ENCODE measurements around the gene CCDC110.

CCDC110 gene

DNA sequence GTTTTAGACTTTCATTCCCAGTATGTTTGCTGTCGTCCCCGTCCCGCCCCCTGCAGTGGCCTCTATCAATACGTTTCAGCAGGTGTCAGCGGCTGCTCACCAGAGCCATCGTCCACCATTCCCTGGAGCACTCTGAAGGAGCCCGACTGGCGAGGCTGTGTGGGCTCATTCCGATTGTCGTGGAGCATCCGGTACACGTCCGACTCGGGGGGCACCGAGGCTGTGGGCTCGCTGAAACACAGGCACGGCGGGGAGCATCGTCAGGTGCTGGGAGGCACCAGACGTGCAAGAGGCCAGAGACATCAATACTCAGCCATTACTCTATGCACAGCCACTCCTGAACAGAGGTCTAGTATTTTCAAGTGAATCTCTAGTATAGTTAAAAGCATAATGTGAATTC is 34.9 kb upstream of the CCDC110 start:
- Histone ChIP-seq H3K18ac (ENCODE audit: low read length) (no peak overlapping the region), H3K4ac (ENCODE audit: low read depth, low read length) (no peak overlapping the region), H4K8ac (ENCODE audit: low read depth, low read length) (no peak overlapping the region), H2BK120ac (ENCODE audit: low read depth, low read length) (no peak overlapping the region), H2BK5ac (ENCODE audit: low read length) (no peak overlapping the region), H2BK15ac (replicated peaks; ENCODE audit: low read depth) (no peak overlapping the region), H3K27me3 (ENCODE audit: insufficient read depth, low read length, poor library complexity) (no peaks in the 10 kb centered on the region), H3K79me2 (ENCODE audit: control insufficient read depth, insufficient read depth, low read length) (no peaks in the 10 kb centered on the region), H3K27ac (ENCODE audit: low read depth, low read length) (no peak overlapping the region), H4K5ac (ENCODE audit: low read length) (no peak overlapping the region), H3K4me2 (ENCODE audit: low read length) (no peak overlapping the region), H3K56ac (ENCODE audit: low read length) (no peak overlapping the region), H3K79me1 (ENCODE audit: low read length) (no peaks in the 10 kb centered on the region), H3K23ac (ENCODE audit: low read length) (no peak overlapping the region), H3K36me3 (ENCODE audit: control insufficient read depth, insufficient read depth, low read length) (no peaks in the 10 kb centered on the region), H3K4me3 (ENCODE audit: low read length) (no peak overlapping the region), H2AK5ac (ENCODE audit: low read length) (no peak overlapping the region), H3K4me1 (ENCODE audit: control insufficient read depth, low read depth, low read length) (no peaks in the 10 kb centered on the region), H3K9ac (ENCODE audit: low read length) (no peak overlapping the region)
- no peak for DNase-seq
- WGBS (ENCODE audit: extremely low coverage, insufficient coverage, low lambda C conversion rate): no CpG with 5 or more reads among the region's 20 CpGs

DNA sequence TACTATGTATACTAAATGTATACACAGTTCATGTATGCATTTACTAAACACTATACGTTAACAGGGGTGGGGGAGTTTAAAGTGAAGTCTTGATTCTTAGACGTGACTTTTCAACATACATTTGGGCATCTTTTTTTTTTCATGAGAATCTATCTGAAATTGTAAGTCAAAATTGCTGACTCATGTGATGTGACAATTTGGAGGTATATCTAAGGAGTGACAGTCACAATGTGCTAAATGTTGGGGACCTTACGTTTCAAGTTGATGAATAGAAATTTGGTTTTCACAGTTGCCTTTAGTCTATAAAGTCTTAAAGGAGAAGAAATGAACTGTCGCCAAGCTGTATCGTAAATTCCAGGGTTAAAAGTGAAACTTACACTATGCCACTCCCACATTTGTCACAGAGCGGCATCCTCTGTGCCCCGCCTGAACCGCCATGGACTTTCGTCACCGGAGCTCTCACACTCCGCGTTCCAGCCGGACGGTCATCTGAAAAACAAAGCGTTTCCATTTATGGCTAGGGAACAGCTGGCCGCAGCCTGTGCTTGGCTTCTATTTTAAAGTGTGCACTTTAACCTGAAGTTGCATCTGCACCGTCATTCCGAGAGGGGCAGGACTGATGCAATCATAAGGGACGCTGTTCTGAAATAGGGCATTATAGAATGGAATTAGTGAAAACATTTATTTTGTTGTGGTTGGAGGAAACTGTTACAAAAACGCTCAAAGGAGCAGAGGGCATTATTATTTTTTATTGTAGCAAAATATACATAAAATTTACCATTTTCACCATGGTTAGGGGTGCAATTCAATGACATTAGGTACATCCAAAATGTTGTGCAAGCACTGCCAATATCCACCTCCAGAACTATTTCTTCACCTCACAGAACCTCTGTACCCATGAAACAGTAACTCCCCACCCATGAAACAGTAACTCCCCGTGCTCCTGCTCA is 32.8 kb upstream of the CCDC110 start:
- Histone ChIP-seq H3K79me2 (ENCODE audit: control insufficient read depth, insufficient read depth, low read length) (no peaks in the 10 kb centered on the region), H4K5ac (ENCODE audit: low read length) (no peak overlapping the region), H2AK5ac (ENCODE audit: low read length) (no peak overlapping the region), H3K23ac (ENCODE audit: low read length) (no peak overlapping the region), H3K4me2 (ENCODE audit: low read length) (no peak overlapping the region), H3K4me1 (ENCODE audit: control insufficient read depth, low read depth, low read length) (no peaks in the 10 kb centered on the region), H2BK120ac (ENCODE audit: low read depth, low read length) (no peak overlapping the region), H3K56ac (ENCODE audit: low read length) (no peak overlapping the region), H3K27ac (ENCODE audit: low read depth, low read length) (no peak overlapping the region), H4K8ac (ENCODE audit: low read depth, low read length) (no peak overlapping the region), H3K18ac (ENCODE audit: low read length) (no peak overlapping the region), H2BK15ac (replicated peaks; ENCODE audit: low read depth) (no peak overlapping the region), H3K4me3 (ENCODE audit: low read length) (no peak overlapping the region), H3K27me3 (ENCODE audit: insufficient read depth, low read length, poor library complexity) (no peaks in the 10 kb centered on the region), H3K79me1 (ENCODE audit: low read length) (no peaks in the 10 kb centered on the region), H3K9ac (ENCODE audit: low read length) (no peak overlapping the region), H2BK5ac (ENCODE audit: low read length) (no peak overlapping the region), H3K4ac (ENCODE audit: low read depth, low read length) (no peak overlapping the region), H3K36me3 (ENCODE audit: control insufficient read depth, insufficient read depth, low read length) (no peaks in the 10 kb centered on the region)
- DNase-seq: no peak
- WGBS (ENCODE audit: extremely low coverage, insufficient coverage, low lambda C conversion rate): no CpG with 5 or more reads among the region's 21 CpGs

DNA sequence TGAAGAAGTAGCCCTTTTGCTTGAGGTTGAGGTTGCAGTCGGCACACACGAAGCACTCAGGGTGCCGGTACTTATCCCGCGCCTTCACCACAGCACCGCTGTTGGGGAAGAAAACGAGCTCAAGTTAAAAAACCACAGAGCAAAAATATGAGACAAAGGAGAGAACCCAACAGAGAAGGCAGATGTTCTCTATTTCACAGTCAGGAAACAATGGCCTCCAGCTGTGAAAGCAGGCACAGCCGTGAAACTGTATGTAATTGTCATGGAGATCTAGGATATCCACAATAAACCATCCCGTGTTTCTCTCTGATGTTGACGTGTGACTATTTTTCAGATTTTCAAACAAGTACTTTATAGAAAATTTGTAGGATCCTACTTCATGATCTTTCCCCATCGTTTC is 30.9 kb upstream of the CCDC110 start:
- H3K4ac ChIP-seq (ENCODE audit: low read depth, low read length): no peak overlapping the region
- H3K79me1 ChIP-seq (ENCODE audit: low read length): no peaks in the 10 kb centered on the region
- H3K18ac ChIP-seq (ENCODE audit: low read length): no peak overlapping the region
- H2AK5ac ChIP-seq (ENCODE audit: low read length): no peak overlapping the region
- H3K4me2 ChIP-seq (ENCODE audit: low read length): no peak overlapping the region
- H4K8ac ChIP-seq (ENCODE audit: low read depth, low read length): no peak overlapping the region
- H2BK120ac ChIP-seq (ENCODE audit: low read depth, low read length): no peak overlapping the region
- no peak overlapping the region for H3K56ac ChIP-seq (ENCODE audit: low read length)
- no peak overlapping the region for H2BK5ac ChIP-seq (ENCODE audit: low read length)
- H3K4me3 ChIP-seq (ENCODE audit: low read length): no peak overlapping the region
- no peak overlapping the region for H2BK15ac ChIP-seq (replicated peaks; ENCODE audit: low read depth)
- no peak overlapping the region for H4K5ac ChIP-seq (ENCODE audit: low read length)
- no peak overlapping the region for H3K9ac ChIP-seq (ENCODE audit: low read length)
- no peaks in the 10 kb centered on the region for H3K79me2 ChIP-seq (ENCODE audit: control insufficient read depth, insufficient read depth, low read length)
- H3K27me3 ChIP-seq (ENCODE audit: insufficient read depth, low read length, poor library complexity): no peaks in the 10 kb centered on the region
- no peak overlapping the region for H3K23ac ChIP-seq (ENCODE audit: low read length)
- H3K27ac ChIP-seq (ENCODE audit: low read depth, low read length): no peak overlapping the region
- no CpG with 5 or more reads among the region's 11 CpGs for WGBS (ENCODE audit: extremely low coverage, insufficient coverage, low lambda C conversion rate)
- no peaks in the 10 kb centered on the region for H3K36me3 ChIP-seq (ENCODE audit: control insufficient read depth, insufficient read depth, low read length)
- H3K4me1 ChIP-seq (ENCODE audit: control insufficient read depth, low read depth, low read length): no peaks in the 10 kb centered on the region
- no peak for DNase-seq

DNA sequence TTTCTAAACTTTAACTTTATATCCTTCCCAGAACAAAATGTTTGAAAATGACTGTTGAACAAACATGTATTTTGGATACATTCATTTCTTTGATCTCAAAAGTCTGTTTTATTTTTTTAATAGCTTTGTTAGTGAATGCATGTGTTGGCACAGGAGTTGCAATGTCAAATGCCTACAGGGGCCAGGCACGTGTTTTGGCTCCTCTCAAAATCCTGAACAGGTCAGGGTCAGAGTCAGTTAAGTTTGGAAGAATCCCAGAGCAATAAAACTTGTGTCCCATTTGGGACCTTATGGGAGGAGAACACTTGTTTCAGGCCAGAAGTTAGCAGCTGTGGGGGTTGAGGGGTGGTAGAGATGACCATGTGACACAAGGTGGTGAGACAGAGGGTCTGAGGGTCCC is 29.0 kb upstream of the CCDC110 start:
- H3K9ac ChIP-seq (ENCODE audit: low read length): no peak overlapping the region
- no peak overlapping the region for H2AK5ac ChIP-seq (ENCODE audit: low read length)
- WGBS (ENCODE audit: extremely low coverage, insufficient coverage, low lambda C conversion rate): no CpG with 5 or more reads among the region's 1 CpG
- no peaks in the 10 kb centered on the region for H3K79me2 ChIP-seq (ENCODE audit: control insufficient read depth, insufficient read depth, low read length)
- no peak overlapping the region for H3K27ac ChIP-seq (ENCODE audit: low read depth, low read length)
- no peaks in the 10 kb centered on the region for H3K79me1 ChIP-seq (ENCODE audit: low read length)
- no peak for DNase-seq
- H4K5ac ChIP-seq (ENCODE audit: low read length): no peak overlapping the region
- H2BK120ac ChIP-seq (ENCODE audit: low read depth, low read length): no peak overlapping the region
- no peak overlapping the region for H2BK15ac ChIP-seq (replicated peaks; ENCODE audit: low read depth)
- no peaks in the 10 kb centered on the region for H3K36me3 ChIP-seq (ENCODE audit: control insufficient read depth, insufficient read depth, low read length)
- no peak overlapping the region for H3K4ac ChIP-seq (ENCODE audit: low read depth, low read length)
- H3K23ac ChIP-seq (ENCODE audit: low read length): no peak overlapping the region
- H3K18ac ChIP-seq (ENCODE audit: low read length): no peak overlapping the region
- H3K4me1 ChIP-seq (ENCODE audit: control insufficient read depth, low read depth, low read length): no peaks in the 10 kb centered on the region
- H3K27me3 ChIP-seq (ENCODE audit: insufficient read depth, low read length, poor library complexity): no peaks in the 10 kb centered on the region
- H3K4me3 ChIP-seq (ENCODE audit: low read length): no peak overlapping the region
- no peak overlapping the region for H2BK5ac ChIP-seq (ENCODE audit: low read length)
- no peak overlapping the region for H3K4me2 ChIP-seq (ENCODE audit: low read length)
- no peak overlapping the region for H4K8ac ChIP-seq (ENCODE audit: low read depth, low read length)
- no peak overlapping the region for H3K56ac ChIP-seq (ENCODE audit: low read length)

DNA sequence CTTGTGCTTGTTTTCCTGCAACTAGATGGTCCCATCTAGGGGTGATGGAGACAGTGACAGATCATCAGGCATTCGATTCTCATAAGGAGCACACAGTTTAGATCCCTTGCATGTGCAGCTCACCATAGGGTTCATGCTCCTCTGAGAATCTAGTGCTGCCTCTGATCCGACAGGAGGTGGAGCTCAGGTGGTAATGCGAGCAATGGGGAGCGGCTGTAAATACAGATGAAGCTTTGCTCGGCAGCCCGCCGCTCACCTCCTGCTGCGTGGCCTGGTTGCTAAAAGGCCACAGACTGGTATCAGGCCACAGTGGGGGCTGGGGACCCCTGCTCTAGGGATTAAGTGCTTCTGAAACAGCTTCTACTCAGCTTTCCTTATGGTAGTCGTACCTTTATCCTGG is 28.5 kb upstream of the CCDC110 start:
- no peak overlapping the region for H2BK15ac ChIP-seq (replicated peaks; ENCODE audit: low read depth)
- H3K36me3 ChIP-seq (ENCODE audit: control insufficient read depth, insufficient read depth, low read length): no peaks in the 10 kb centered on the region
- H3K4me1 ChIP-seq (ENCODE audit: control insufficient read depth, low read depth, low read length): no peaks in the 10 kb centered on the region
- WGBS (ENCODE audit: extremely low coverage, insufficient coverage, low lambda C conversion rate): no CpG with 5 or more reads among the region's 9 CpGs
- DNase-seq: no peak
- no peak overlapping the region for H3K23ac ChIP-seq (ENCODE audit: low read length)
- no peak overlapping the region for H3K4me2 ChIP-seq (ENCODE audit: low read length)
- no peak overlapping the region for H2AK5ac ChIP-seq (ENCODE audit: low read length)
- H2BK120ac ChIP-seq (ENCODE audit: low read depth, low read length): no peak overlapping the region
- no peak overlapping the region for H3K27ac ChIP-seq (ENCODE audit: low read depth, low read length)
- H3K27me3 ChIP-seq (ENCODE audit: insufficient read depth, low read length, poor library complexity): no peaks in the 10 kb centered on the region
- no peak overlapping the region for H4K5ac ChIP-seq (ENCODE audit: low read length)
- H2BK5ac ChIP-seq (ENCODE audit: low read length): no peak overlapping the region
- no peaks in the 10 kb centered on the region for H3K79me1 ChIP-seq (ENCODE audit: low read length)
- H3K4me3 ChIP-seq (ENCODE audit: low read length): no peak overlapping the region
- no peak overlapping the region for H3K56ac ChIP-seq (ENCODE audit: low read length)
- no peak overlapping the region for H3K4ac ChIP-seq (ENCODE audit: low read depth, low read length)
- no peak overlapping the region for H3K9ac ChIP-seq (ENCODE audit: low read length)
- H4K8ac ChIP-seq (ENCODE audit: low read depth, low read length): no peak overlapping the region
- no peaks in the 10 kb centered on the region for H3K79me2 ChIP-seq (ENCODE audit: control insufficient read depth, insufficient read depth, low read length)
- H3K18ac ChIP-seq (ENCODE audit: low read length): no peak overlapping the region

DNA sequence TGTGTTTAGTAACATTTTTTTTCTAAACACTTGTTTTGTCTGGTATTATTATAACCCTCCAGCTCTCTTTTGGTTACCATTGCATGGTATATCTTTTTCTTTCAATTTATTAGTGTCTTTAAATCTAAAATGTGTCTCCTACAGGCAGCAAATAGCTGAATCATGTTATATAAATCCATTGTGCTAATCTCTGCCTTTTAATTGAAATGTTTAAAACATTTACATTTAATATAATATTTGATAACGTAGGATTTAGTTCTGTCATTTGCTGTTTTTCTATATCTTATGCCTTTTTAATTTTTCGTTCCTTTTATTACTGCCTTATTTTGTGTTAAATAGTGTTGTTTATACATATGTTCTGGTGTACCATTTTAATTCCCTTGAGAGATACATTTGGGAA is 17.1 kb upstream of the CCDC110 start:
- H3K27ac ChIP-seq (ENCODE audit: low read depth, low read length): no peak overlapping the region
- WGBS (ENCODE audit: extremely low coverage, insufficient coverage, low lambda C conversion rate): no CpG with 5 or more reads among the region's 2 CpGs
- no peak overlapping the region for H4K8ac ChIP-seq (ENCODE audit: low read depth, low read length)
- no peak overlapping the region for H3K4me3 ChIP-seq (ENCODE audit: low read length)
- H3K79me2 ChIP-seq (ENCODE audit: control insufficient read depth, insufficient read depth, low read length): no peaks in the 10 kb centered on the region
- no peak for DNase-seq
- H3K9ac ChIP-seq (ENCODE audit: low read length): no peak overlapping the region
- H4K5ac ChIP-seq (ENCODE audit: low read length): no peak overlapping the region
- no peaks in the 10 kb centered on the region for H3K27me3 ChIP-seq (ENCODE audit: insufficient read depth, low read length, poor library complexity)
- no peak overlapping the region for H3K4me2 ChIP-seq (ENCODE audit: low read length)
- H3K36me3 ChIP-seq (ENCODE audit: control insufficient read depth, insufficient read depth, low read length): no peaks in the 10 kb centered on the region
- H3K23ac ChIP-seq (ENCODE audit: low read length): no peak overlapping the region
- H3K18ac ChIP-seq (ENCODE audit: low read length): no peak overlapping the region
- H2BK120ac ChIP-seq (ENCODE audit: low read depth, low read length): no peak overlapping the region
- no peak overlapping the region for H2BK15ac ChIP-seq (replicated peaks; ENCODE audit: low read depth)
- no peak overlapping the region for H3K4ac ChIP-seq (ENCODE audit: low read depth, low read length)
- no peaks in the 10 kb centered on the region for H3K4me1 ChIP-seq (ENCODE audit: control insufficient read depth, low read depth, low read length)
- no peak overlapping the region for H2AK5ac ChIP-seq (ENCODE audit: low read length)
- H2BK5ac ChIP-seq (ENCODE audit: low read length): no peak overlapping the region
- H3K56ac ChIP-seq (ENCODE audit: low read length): no peak overlapping the region
- H3K79me1 ChIP-seq (ENCODE audit: low read length): no peaks in the 10 kb centered on the region
